ENCODE data around the gene C16orf46.

C16orf46 gene

DNA sequence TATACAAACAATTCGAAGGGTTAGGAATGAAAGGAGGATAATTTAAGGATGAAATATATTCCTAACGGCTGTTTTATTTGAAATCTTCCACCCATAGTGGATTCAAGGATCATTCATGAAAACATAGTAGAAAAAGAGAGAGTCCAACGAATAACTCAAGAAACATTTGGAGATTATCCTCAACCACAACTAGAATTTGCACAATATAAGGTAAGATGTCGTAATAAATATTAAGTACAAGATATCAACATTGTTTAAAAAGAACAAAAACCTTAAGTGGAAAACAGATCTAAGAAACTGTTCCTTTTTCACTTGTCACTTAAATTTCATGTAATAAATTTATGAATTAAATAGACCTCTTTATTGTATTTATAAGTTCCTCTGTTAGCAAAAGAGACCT is 50.6 kb downstream of the C16orf46 start:
- DNase-seq, result no peak

GRCh38 chr16:81018496-81018895 is 58.5 kb downstream of the C16orf46 start:
- DNase-seq, result peak in 35 of 58 donors; percentile 5 to 76 (median 40)

- DNase-seq, result no peak
These were observed 62.4 kb downstream of the C16orf46 start for GRCh38 chr16:81014672-81015071.

GRCh38 chr16:81012974-81013373 is 64.1 kb downstream of the C16orf46 start:
- DNase-seq, result no peak

Measured in anterior cingulate cortex (tissue), 58 donors.